Lower leg skin (tissue), 4 donors: ENCODE data around the gene MVP. TPM values are rescaled to one million over a fixed set of nuclear protein-coding genes. Genes with fewer than 3 reads are reported as not detected.
"Not testable (repeated sequence)": the region's sequence is repeated elsewhere in the genome, so short reads cannot be mapped to it uniquely, and the experiment has no call there.

ENCODE experiments used
- DNase-seq, 2 donors: peaks; one replicate each; pipeline ENCODE4 v3.0.0-alpha.2; 2019; ENCODE audit warnings: low spot score in 2 of 2
- H3K4me3 ChIP-seq: fragments of 200-600 bp; sonication (generic); 2 replicates; pipeline ENCODE4 v1.5.1; 2017; ENCODE audit warnings: mild to moderate bottlenecking, low read depth; ENCODE audit not compliant: poor library complexity, severe bottlenecking
- POLR2A ChIP-seq, 2 donors: fragments of 450-650 bp; IDR thresholded peaks; one replicate each; pipeline ENCODE4 v1.6.1; 2016 to 2017; ENCODE audit warnings: antibody characterized with exemption in 2 of 2, mild to moderate bottlenecking in 1 of 2, moderate library complexity in 1 of 2
- WGBS, 2 donors: methylation state at CpG; one replicate each; pipeline ENCODE4 v1.1.5; 2018; 5-methylcytosine and 5-hydroxymethylcytosine counted together
- intact Hi-C: fragments of 100-400 bp; cut with DNase I; formaldehyde crosslinking; loops from one replicate; pipeline ENCODE4 v1.15.0; 2023; ENCODE audit warnings: low total_unique reads
- total RNA-seq, 4 donors: library from RNA; depleted of rRNA; stranded (reverse); fragments of >200 nt; gene quantifications; one replicate each; pipeline ENCODE4 v1.1.0, GENCODE V29; 2016
- TF ChIP-seq, protein P1 (sequence below), 3 donors: fragments of 450-650 bp; IDR thresholded peaks; one replicate each; pipeline ENCODE4 v1.5.1; 2016; ENCODE audit warnings: antibody characterized with exemption in 3 of 3, mild to moderate bottlenecking in 3 of 3, moderate library complexity in 2 of 3

The MVP gene
- total RNA-seq, 4 donors from 2014 or later, result 58.2 to 94.1 (median 70.4) TPM

DNA sequence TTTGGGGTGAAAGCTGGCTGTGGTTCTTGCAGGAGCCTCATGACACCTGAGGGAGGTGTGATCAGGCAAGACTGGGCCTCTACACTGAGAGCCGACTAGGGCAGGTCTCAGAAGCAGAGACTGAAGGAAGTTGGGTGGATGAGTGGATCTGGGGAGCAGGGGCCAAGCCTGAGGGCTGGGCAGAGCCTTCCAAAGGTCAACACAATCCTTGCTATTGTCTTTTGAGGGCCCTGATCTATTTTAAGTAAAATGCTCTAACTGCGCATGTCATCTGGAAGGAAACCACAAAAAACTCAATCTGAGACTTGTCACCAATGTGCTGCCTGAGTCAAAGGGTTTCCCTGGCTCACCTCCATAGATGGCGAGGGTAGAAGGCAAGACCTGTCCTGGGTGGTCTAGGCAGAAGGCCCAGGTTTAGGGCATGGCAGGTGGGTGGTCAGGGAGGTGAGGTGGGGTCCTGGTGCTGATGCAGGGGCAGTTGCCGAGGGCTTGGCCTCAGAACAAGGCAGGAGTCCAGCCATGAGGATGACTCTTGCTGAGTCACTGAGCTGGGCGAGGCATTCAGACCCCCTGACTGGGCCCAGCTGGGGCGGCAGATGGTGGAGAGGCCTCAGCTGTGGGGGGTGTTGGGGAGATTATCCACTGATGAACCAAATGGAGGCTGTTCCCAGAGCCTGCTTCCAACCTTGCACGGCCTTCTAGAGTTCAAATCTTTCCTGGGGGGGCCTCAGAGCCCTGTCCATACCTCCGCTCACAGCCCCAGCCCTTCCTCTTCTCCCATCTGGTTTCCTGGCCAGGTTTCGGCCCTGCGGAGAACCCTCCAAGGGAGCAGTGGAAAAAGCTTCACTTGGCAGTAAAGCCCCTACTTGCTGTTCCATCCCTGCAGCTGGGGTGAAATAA is 5.1 kb downstream of the MVP start:
- no peak overlapping the region for H3K4me3 ChIP-seq
- intact Hi-C loops, result no loop called here
- TF ChIP-seq POLR2A (IDR thresholded peaks at IDR 0.05), result no peak
- TF ChIP-seq, protein P1, sequence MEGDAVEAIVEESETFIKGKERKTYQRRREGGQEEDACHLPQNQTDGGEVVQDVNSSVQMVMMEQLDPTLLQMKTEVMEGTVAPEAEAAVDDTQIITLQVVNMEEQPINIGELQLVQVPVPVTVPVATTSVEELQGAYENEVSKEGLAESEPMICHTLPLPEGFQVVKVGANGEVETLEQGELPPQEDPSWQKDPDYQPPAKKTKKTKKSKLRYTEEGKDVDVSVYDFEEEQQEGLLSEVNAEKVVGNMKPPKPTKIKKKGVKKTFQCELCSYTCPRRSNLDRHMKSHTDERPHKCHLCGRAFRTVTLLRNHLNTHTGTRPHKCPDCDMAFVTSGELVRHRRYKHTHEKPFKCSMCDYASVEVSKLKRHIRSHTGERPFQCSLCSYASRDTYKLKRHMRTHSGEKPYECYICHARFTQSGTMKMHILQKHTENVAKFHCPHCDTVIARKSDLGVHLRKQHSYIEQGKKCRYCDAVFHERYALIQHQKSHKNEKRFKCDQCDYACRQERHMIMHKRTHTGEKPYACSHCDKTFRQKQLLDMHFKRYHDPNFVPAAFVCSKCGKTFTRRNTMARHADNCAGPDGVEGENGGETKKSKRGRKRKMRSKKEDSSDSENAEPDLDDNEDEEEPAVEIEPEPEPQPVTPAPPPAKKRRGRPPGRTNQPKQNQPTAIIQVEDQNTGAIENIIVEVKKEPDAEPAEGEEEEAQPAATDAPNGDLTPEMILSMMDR (IDR thresholded peaks at IDR 0.05), result no peak
- WGBS, 2 donors, result 41 to 47% methylated on average over 10 of the region's 10 CpGs
- DNase-seq, result no peak

DNA sequence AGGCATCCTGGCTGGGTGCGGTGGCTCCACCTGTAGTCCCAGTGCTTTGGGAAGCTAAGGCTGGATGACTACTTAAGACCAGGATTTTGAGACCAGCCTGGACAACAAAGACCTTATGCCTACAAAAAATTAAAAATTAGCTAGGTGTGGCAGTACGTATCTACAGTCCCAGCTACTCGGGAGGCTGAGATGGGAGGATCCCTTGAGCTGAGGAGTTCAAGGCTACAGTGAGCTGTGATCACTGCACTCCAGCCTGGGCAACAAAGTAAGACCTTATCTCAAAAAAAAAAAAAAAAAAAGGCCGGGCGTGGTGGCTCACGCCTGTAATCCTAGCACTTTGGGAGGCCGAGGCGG is 6.1 kb downstream of the MVP start:
- no peak for DNase-seq
- TF ChIP-seq, protein P1 (IDR thresholded peaks at IDR 0.05), result no peak
- TF ChIP-seq POLR2A (IDR thresholded peaks at IDR 0.05), result no peak
- intact Hi-C loops, result no loop called here
- H3K4me3 ChIP-seq, result no peak overlapping the region
- WGBS, 2 donors, result 83 to 95% methylated on average over 8 of the region's 8 CpGs

DNA sequence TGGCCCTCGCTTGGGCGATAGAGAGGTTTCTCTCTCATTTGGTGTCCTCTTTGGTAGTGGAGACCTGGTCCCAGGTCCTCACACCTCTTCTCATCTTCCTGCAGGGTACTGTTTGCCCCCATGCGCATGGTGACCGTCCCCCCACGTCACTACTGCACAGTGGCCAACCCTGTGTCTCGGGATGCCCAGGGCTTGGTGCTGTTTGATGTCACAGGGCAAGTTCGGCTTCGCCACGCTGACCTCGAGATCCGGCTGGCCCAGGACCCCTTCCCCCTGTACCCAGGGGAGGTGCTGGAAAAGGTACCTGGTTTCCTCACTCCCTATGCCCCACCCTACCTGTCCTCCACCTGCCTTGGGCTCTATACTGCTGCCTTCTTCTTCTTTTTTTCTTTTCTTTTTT is 10.5 kb downstream of the MVP start:
- WGBS, 2 donors, result 90 to 92% methylated on average over 11 of the region's 11 CpGs
- intact Hi-C loops, result no loop called here
- TF ChIP-seq POLR2A (IDR thresholded peaks at IDR 0.05), result no peak
- TF ChIP-seq, protein P1 (IDR thresholded peaks at IDR 0.05), result no peak

DNA sequence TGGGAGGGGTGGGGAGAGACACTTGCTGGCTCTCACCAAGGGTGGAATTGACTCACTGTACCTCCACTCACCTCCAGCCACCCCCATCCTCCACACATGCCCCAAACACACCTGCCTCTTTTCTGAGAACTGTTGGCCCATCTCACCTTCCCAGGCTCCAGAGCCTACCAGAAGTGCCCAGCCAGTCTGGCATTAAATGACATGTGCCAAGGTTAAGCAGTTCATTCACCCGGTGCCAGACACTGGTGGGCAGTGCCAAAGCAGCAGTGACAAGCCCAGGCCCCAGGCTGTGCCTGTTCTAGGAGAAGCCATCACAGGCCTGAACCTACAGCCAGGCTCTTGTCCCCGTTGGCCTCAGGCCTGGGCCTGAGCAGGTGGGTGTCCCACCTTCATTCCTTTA is 11.2 kb downstream of the MVP start:
- no peak overlapping the region for H3K4me3 ChIP-seq
- TF ChIP-seq, protein P1 (IDR thresholded peaks at IDR 0.05), result no peak
- TF ChIP-seq POLR2A (IDR thresholded peaks at IDR 0.05), result no peak
- intact Hi-C loops, result no loop called here
- WGBS, 2 donors, result 46 to 55% methylated on average over 2 of the region's 2 CpGs
- no peak for DNase-seq

More for the DNA sequence above, 10.5 kb downstream of the MVP start:
- no peak overlapping the region for H3K4me3 ChIP-seq
- no peak for DNase-seq

DNA sequence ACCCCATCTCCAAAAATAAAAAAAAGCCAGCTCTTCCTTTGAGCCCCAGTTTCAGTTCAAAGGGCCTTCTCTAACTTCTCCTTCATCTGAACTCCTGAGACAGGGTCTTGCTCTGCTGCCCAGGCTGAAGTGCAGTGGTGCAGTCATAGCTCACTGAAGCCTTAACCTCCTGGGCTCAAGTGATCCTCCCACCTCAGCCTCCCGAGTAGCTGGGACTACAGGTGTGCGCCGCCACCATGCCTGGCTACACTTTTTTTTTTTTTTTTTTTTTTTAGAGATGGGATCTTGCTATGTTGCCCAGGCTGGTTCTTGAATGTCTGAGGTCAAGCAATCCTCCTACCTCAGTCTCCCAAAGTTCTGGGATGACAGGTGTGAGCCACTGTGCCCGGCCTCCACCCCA is 13.0 kb downstream of the MVP start:
- intact Hi-C loops, DNase-seq, H3K4me3 ChIP-seq: not testable (repeated sequence)
- 94 to 98% methylated on average over 4 of the region's 4 CpGs for WGBS, 2 donors

DNA sequence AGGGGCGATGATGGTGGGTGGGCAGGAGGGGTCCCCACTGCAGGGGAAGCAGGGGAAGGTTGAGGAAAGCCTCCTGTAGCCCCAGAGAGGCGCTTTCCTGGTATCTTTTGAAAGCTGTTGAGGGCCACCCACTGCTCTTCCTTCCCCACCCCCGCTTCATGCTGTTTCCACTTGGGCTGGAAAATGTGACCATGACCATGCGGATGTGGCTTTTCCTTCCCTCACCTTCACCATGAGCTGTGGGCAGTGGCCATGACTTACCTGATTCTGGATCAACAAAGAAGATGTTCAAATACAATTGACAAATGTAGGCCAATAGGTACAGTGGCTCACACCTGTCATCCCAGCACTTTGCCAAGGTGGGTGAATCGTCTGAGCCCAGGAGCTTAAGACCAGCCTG is 13.8 kb downstream of the MVP start:
- intact Hi-C loops, result no loop called here
- no peak overlapping the region for H3K4me3 ChIP-seq
- 88 to 92% methylated on average over 5 of the region's 5 CpGs for WGBS, 2 donors
- TF ChIP-seq, protein P1 (IDR thresholded peaks at IDR 0.05), result no peak
- no peak for TF ChIP-seq POLR2A (IDR thresholded peaks at IDR 0.05)
- no peak for DNase-seq
